HEK293T (cell line): Measurements from ENCODE around the gene EXD3.

Source experiments
- BHLHE40 ChIP-seq: fragments of 450-650 bp; IDR thresholded peaks from 2 replicates; pipeline ENCODE4 v1.6.1; 2016; ENCODE audit warnings: mild to moderate bottlenecking, moderate library complexity, borderline replicate concordance
- FOXA1 ChIP-seq: fragments of 450-650 bp; IDR thresholded peaks from 2 replicates; pipeline ENCODE4 v1.6.1; 2016; ENCODE audit warnings: mild to moderate bottlenecking
- ZNF384 ChIP-seq: fragments of 450-650 bp; IDR thresholded peaks from 2 replicates; pipeline ENCODE4 v1.6.1; 2016

- TF ChIP-seq ZNF384, result no peak
- no peak for TF ChIP-seq BHLHE40
- no peak for TF ChIP-seq FOXA1
Measured at GRCh38 chr9:137263506-137263905, 159.5 kb downstream of the EXD3 start.
